AG04450 (cell line): Measurements from ENCODE around the gene SSH3. TPM values are rescaled to one million over a fixed set of nuclear protein-coding genes. Genes with fewer than 3 reads are reported as not detected.

Experiments
- CTCF ChIA-PET: fragments of 300-600, 350-600 bp; formaldehyde crosslinking; extraction: SDS; loops from one replicate; lab custom pipeline; 2022; ENCODE audit warnings: antibody characterized with exemption, inconsistent platforms; lab: Charles Lee
- POLR2A ChIA-PET: fragments of 350-600 bp; formaldehyde crosslinking; extraction: SDS; loops from one replicate; lab custom pipeline; 2021; ENCODE audit warnings: antibody characterized with exemption, inconsistent platforms; lab: Yijun Ruan, JAX
- DNase-seq: peaks from one replicate; pipeline ENCODE4 v3.0.0-alpha.2; 2011; ENCODE audit warnings: low read depth, low spot score
- H3K27ac ChIP-seq: one replicate; pipeline ENCODE4 v1.5.1; 2012; ENCODE audit warnings: low read depth, low read length, control low read depth
- H3K27me3 ChIP-seq: one replicate; pipeline ENCODE4 v1.6.0; 2012; ENCODE audit warnings: low read length; ENCODE audit not compliant: control insufficient read depth, insufficient read depth
- H3K4me3 ChIP-seq: 2 replicates; pipeline ENCODE4 v1.5.1; 2011; ENCODE audit warnings: mild to moderate bottlenecking, low read depth, low read length, control low read depth
- H3K9me3 ChIP-seq: 2 replicates; pipeline ENCODE4 v1.5.1; 2012; ENCODE audit warnings: low read length; ENCODE audit not compliant: control insufficient read depth, insufficient read depth
- CTCF ChIP-seq: IDR thresholded peaks from 2 replicates; pipeline ENCODE4 v1.5.1; 2011; ENCODE audit warnings: low read depth, low read length, control low read depth, inconsistent platforms
- polyA plus RNA-seq: library from polyadenylated mRNA; depleted of rRNA; stranded (reverse); fragments of >200 nt; gene quantifications from 2 replicates; pipeline ENCODE4 v1.2.3, GENCODE V29; 2011

SSH3 gene
- polyA plus RNA-seq, 1 experiment = 16.5 TPM

GRCh38 chr11:67301313-67301921, 1.9 kb upstream of the SSH3 start:
- no peak for TF ChIP-seq CTCF
- no peak for DNase-seq
- CTCF ChIA-PET = interaction anchor here (0.8 to 2.0 kb wide), 3 partner anchors 16 to 80 kb away, joined by 3 to 7 read pairs (median 3); no protein-coding TSS in a partner anchor
- Histone ChIP-seq H3K9me3 (no peaks in the 10 kb centered on the region; the same call in 1 of the 2 replicates), H3K27me3 (no peaks in the 10 kb centered on the region), H3K4me3 (no peak overlapping the region), H3K27ac (no peak overlapping the region)
- POLR2A ChIA-PET = interaction anchor here (0.6 to 2.1 kb wide), 2 partner anchors 13 to 16 kb away, joined by 4 to 13 read pairs; partner anchors contain the start of gene ANKRD13D

GRCh38 chr11:67301951-67302516, 1.3 kb upstream of the SSH3 start:
- no peak for TF ChIP-seq CTCF
- Histone ChIP-seq H3K27ac (no peak overlapping the region), H3K9me3 (no peaks in the 10 kb centered on the region; the same call in 1 of the 2 replicates), H3K4me3 (no peak overlapping the region), H3K27me3 (no peaks in the 10 kb centered on the region)
- ChIA-PET POLR2A (interaction anchor here (0.6 to 2.1 kb wide), 5 partner anchors 12 to 62 kb away, joined by 3 to 13 read pairs (median 4); partner anchors contain the start of gene ANKRD13D), CTCF (interaction anchor here (0.8 to 2.0 kb wide), 3 partner anchors 15 to 80 kb away, joined by 3 to 7 read pairs (median 7); no protein-coding TSS in a partner anchor)
- peak; percentile 33 for DNase-seq

GRCh38 chr11:67302571-67303131, 679 bp upstream of the SSH3 start:
- Histone ChIP-seq H3K27me3 (no peaks in the 10 kb centered on the region), H3K27ac (peak overlapping the region; percentile 21), H3K4me3 (peak overlapping the region; percentile 79), H3K9me3 (no peaks in the 10 kb centered on the region; the same call in 1 of the 2 replicates)
- ChIA-PET CTCF (interaction anchor here (0.8 to 2.0 kb wide), 4 partner anchors 15 to 79 kb away, joined by 3 to 7 read pairs (median 6); no protein-coding TSS in a partner anchor), POLR2A (interaction anchor here (0.6 to 2.1 kb wide), 9 partner anchors 10 to 84 kb away, joined by 3 to 13 read pairs (median 4); partner anchors contain the start of gene ANKRD13D)
- DNase-seq = no peak
- TF ChIP-seq CTCF = no peak

GRCh38 chr11:67303835-67304411, 593 bp downstream of the SSH3 start:
- DNase-seq = no peak
- POLR2A ChIA-PET = interaction anchor here (0.8 to 2.1 kb wide), 4 partner anchors 14 to 64 kb away, joined by 4 to 13 read pairs (median 4); partner anchors contain the start of gene ANKRD13D
- no peak for TF ChIP-seq CTCF
- H3K4me3 ChIP-seq = peak overlapping the region; percentile 79
- H3K27me3 ChIP-seq = no peaks in the 10 kb centered on the region
- no peaks in the 10 kb centered on the region; the same call in 1 of the 2 replicates for H3K9me3 ChIP-seq
- no peak overlapping the region for H3K27ac ChIP-seq
- CTCF ChIA-PET = interaction anchor here (2.0 to 2.3 kb wide), 2 partner anchors 13 to 14 kb away, joined by 7 to 9 read pairs; no protein-coding TSS in a partner anchor
